Osteoblast (primary cell): ENCODE measurements around the gene LENG9. TPM values are rescaled to one million over a fixed set of nuclear protein-coding genes. Genes with fewer than 3 reads are reported as not detected.

Source experiments
- DNase-seq: peaks from one replicate; pipeline ENCODE4 v3.0.0; 2011; ENCODE audit warnings: low spot score, mixed read lengths; ENCODE audit not compliant: insufficient read length; ENCODE audit errors: missing footprints
- H2AFZ ChIP-seq: 2 replicates; pipeline ENCODE4 v1.6.0; 2011; ENCODE audit warnings: mild to moderate bottlenecking, low read length
- H3K27ac ChIP-seq: 2 replicates; pipeline ENCODE4 v1.5.1; 2011; ENCODE audit warnings: mild to moderate bottlenecking, low read depth, low read length, moderate library complexity
- H3K27me3 ChIP-seq: 2 replicates; pipeline ENCODE4 v1.6.0; 2012; ENCODE audit warnings: mild to moderate bottlenecking, control low read depth, inconsistent platforms, low read length, moderate library complexity; ENCODE audit not compliant: insufficient read depth
- H3K36me3 ChIP-seq: 2 replicates; pipeline ENCODE4 v1.5.1; 2011; ENCODE audit warnings: mild to moderate bottlenecking, low read length, control low read depth, moderate library complexity; ENCODE audit not compliant: insufficient read depth
- H3K4me1 ChIP-seq: 2 replicates; pipeline ENCODE4 v1.5.1; 2011; ENCODE audit warnings: mild to moderate bottlenecking, low read length, control low read depth, moderate library complexity; ENCODE audit not compliant: insufficient read depth
- H3K4me2 ChIP-seq: 2 replicates; pipeline ENCODE4 v1.6.0; 2011; ENCODE audit warnings: mild to moderate bottlenecking, low read length; ENCODE audit not compliant: insufficient read depth
- H3K4me3 ChIP-seq: fragments of 200-600 bp; sonication (generic); 3 replicates; pipeline ENCODE4 v1.5.1; 2012; ENCODE audit warnings: mild to moderate bottlenecking, low read length, inconsistent platforms; ENCODE audit not compliant: insufficient read depth
- H3K79me2 ChIP-seq: 2 replicates; pipeline ENCODE4 v1.6.0; 2012; ENCODE audit warnings: mild to moderate bottlenecking, low read length, control low read depth, inconsistent platforms; ENCODE audit not compliant: insufficient read depth
- H3K9me3 ChIP-seq: 2 replicates; pipeline ENCODE4 v1.5.1; 2011; ENCODE audit warnings: low read depth, low read length, control low read depth
- H4K20me1 ChIP-seq: 2 replicates; pipeline ENCODE4 v1.6.0; 2012; ENCODE audit warnings: mild to moderate bottlenecking, low read length, control low read depth; ENCODE audit not compliant: insufficient read depth
- CTCF ChIP-seq: IDR thresholded peaks from 2 replicates; pipeline ENCODE4 v1.5.1; 2011; ENCODE audit warnings: mild to moderate bottlenecking, low read depth, low read length, moderate library complexity; ENCODE audit errors: extremely low read depth
- total RNA-seq: library from RNA; depleted of rRNA; stranded (reverse); fragments of >200 nt; gene quantifications from 2 replicates; pipeline ENCODE4 v1.2.3, GENCODE V29; 2012

LENG9 gene
- total RNA-seq, 1 donor: 21.4 TPM

- no peak overlapping the region for H3K4me3 ChIP-seq
- no peak overlapping the region for H3K27ac ChIP-seq
- H3K79me2 ChIP-seq: no peaks in the 10 kb centered on the region
- no peaks in the 10 kb centered on the region for H3K27me3 ChIP-seq
- no peak for DNase-seq
- TF ChIP-seq CTCF: no peak
- no peaks in the 10 kb centered on the region for H3K9me3 ChIP-seq
- H3K4me1 ChIP-seq: no peaks in the 10 kb centered on the region
- H4K20me1 ChIP-seq: no peaks in the 10 kb centered on the region
- H2AFZ ChIP-seq: no peak overlapping the region
- no peak overlapping the region for H3K4me2 ChIP-seq
- H3K36me3 ChIP-seq: no peaks in the 10 kb centered on the region
Measured at GRCh38 chr19:54489341-54489740, 25.8 kb upstream of the LENG9 start.

GRCh38 chr19:54485851-54486250 lies 22.3 kb upstream of the LENG9 start:
- Histone ChIP-seq H3K4me3 (no peak overlapping the region), H3K36me3 (no peaks in the 10 kb centered on the region), H3K27ac (no peak overlapping the region), H2AFZ (no peak overlapping the region), H3K27me3 (no peaks in the 10 kb centered on the region), H3K79me2 (no peaks in the 10 kb centered on the region), H3K9me3 (no peaks in the 10 kb centered on the region), H3K4me2 (no peak overlapping the region), H3K4me1 (no peaks in the 10 kb centered on the region), H4K20me1 (no peaks in the 10 kb centered on the region)
- DNase-seq: peak; percentile 5
- no peak for TF ChIP-seq CTCF

GRCh38 chr19:54484451-54484850 lies 20.9 kb upstream of the LENG9 start:
- Histone ChIP-seq H3K27me3 (peaks cover 3% of the 10 kb centered on the region), H3K4me2 (no peak overlapping the region), H3K9me3 (no peaks in the 10 kb centered on the region), H3K27ac (no peak overlapping the region), H4K20me1 (no peaks in the 10 kb centered on the region), H3K4me1 (no peaks in the 10 kb centered on the region), H3K4me3 (no peak overlapping the region), H2AFZ (no peak overlapping the region), H3K36me3 (no peaks in the 10 kb centered on the region), H3K79me2 (no peaks in the 10 kb centered on the region)
- no peak for TF ChIP-seq CTCF
- DNase-seq: no peak

- no peaks in the 10 kb centered on the region for H3K4me1 ChIP-seq
- no peak overlapping the region for H3K27ac ChIP-seq
- H4K20me1 ChIP-seq: no peaks in the 10 kb centered on the region
- H3K79me2 ChIP-seq: no peaks in the 10 kb centered on the region
- H3K4me2 ChIP-seq: no peak overlapping the region
- peaks cover 3% of the 10 kb centered on the region for H3K27me3 ChIP-seq
- peak; percentile 68 for DNase-seq
- no peak for TF ChIP-seq CTCF
- no peak overlapping the region for H2AFZ ChIP-seq
- no peaks in the 10 kb centered on the region for H3K9me3 ChIP-seq
- no peak overlapping the region for H3K4me3 ChIP-seq
- H3K36me3 ChIP-seq: no peaks in the 10 kb centered on the region
Measured at GRCh38 chr19:54482889-54483288, 19.3 kb upstream of the LENG9 start.
